GM18511 (cell line): ENCODE results near the gene MYO5A.
"Not testable (repeated sequence)": the region's sequence is repeated elsewhere in the genome, so short reads cannot be mapped to it uniquely, and the experiment has no call there.

Experiments used
- ATAC-seq: cut with Tn5 transposase; IDR thresholded peaks from one replicate; pipeline ENCODE4 v1.9.1; 2021; ENCODE audit warnings: mild to moderate bottlenecking, moderate library complexity; ENCODE audit not compliant: unreplicated experiment

MYO5A gene

GRCh38 chr15:52528564-52529340 lies at the start of gene MYO5A:
TSS of gene MYO5A (minus strand) at chr15:52528880. CDS start at chr15:52528806, 74 bp downstream.
- ATAC-seq = peak; percentile 84

GRCh38 chr15:52576692-52577091 lies 48.0 kb upstream of the MYO5A start:
- ATAC-seq = no peak

- ATAC-seq = not testable (repeated sequence)
Measured at GRCh38 chr15:52575573-52575972, 46.9 kb upstream of the MYO5A start.

GRCh38 chr15:52575072-52575471 lies 46.4 kb upstream of the MYO5A start:
- no peak for ATAC-seq

GRCh38 chr15:52574623-52575022 lies 45.9 kb upstream of the MYO5A start:
- ATAC-seq = not testable (repeated sequence)

GRCh38 chr15:52568601-52569585 lies 40.2 kb upstream of the MYO5A start, which contains the start of gene ARPP19:
TSS of gene ARPP19 (minus strand) at chr15:52569030. CDS start at chr15:52568892, 138 bp downstream.
- ATAC-seq = peak; percentile 81

GRCh38 chr15:52567871-52568600 lies 39.4 kb upstream of the MYO5A start:
- ATAC-seq = peak; percentile 21

GRCh38 chr15:52566889-52567288 lies 38.2 kb upstream of the MYO5A start:
- ATAC-seq = no peak

- peak; percentile 43 for ATAC-seq
Measured at GRCh38 chr15:52565417-52566358, 37.0 kb upstream of the MYO5A start.

- ATAC-seq = no peak
Measured at GRCh38 chr15:52563501-52564060, 34.9 kb upstream of the MYO5A start.

- no peak for ATAC-seq
Measured at GRCh38 chr15:52559575-52559974, 30.9 kb upstream of the MYO5A start.

- ATAC-seq = no peak
Measured at GRCh38 chr15:52559022-52559421, 30.3 kb upstream of the MYO5A start.

- peak; percentile 90 for ATAC-seq
Measured at GRCh38 chr15:52558196-52558595, 29.5 kb upstream of the MYO5A start.

- no peak for ATAC-seq
Measured at GRCh38 chr15:52557274-52557641, 28.6 kb upstream of the MYO5A start.

GRCh38 chr15:52556524-52557273 lies 28.0 kb upstream of the MYO5A start:
- no peak for ATAC-seq

GRCh38 chr15:52552303-52552702 lies 23.6 kb upstream of the MYO5A start:
- no peak for ATAC-seq

- no peak for ATAC-seq
Measured at GRCh38 chr15:52551762-52552161, 23.1 kb upstream of the MYO5A start.

GRCh38 chr15:52551186-52551585 lies 22.5 kb upstream of the MYO5A start:
- not testable (repeated sequence) for ATAC-seq
